Mesodermal cell (in vitro differentiated cells): Measurements from ENCODE around the gene CRIM1.
"Not testable (repeated sequence)": the region's sequence is repeated elsewhere in the genome, so short reads cannot be mapped to it uniquely, and the experiment has no call there.

ENCODE experiments used
- H3K27ac ChIP-seq: 2 replicates; pipeline ENCODE4 v1.7.0; 2013; ENCODE audit warnings: mild to moderate bottlenecking, low read depth, low read length, moderate library complexity; ENCODE audit not compliant: severe bottlenecking
- H3K36me3 ChIP-seq: 2 replicates; pipeline ENCODE4 v1.7.1; 2013; ENCODE audit warnings: mild to moderate bottlenecking, low read length, moderate library complexity; ENCODE audit not compliant: control insufficient read depth, insufficient read depth
- H3K4me1 ChIP-seq: one replicate; pipeline ENCODE4 v1.7.1; 2013; ENCODE audit warnings: mild to moderate bottlenecking, low read length; ENCODE audit not compliant: insufficient read depth, control insufficient read depth, poor library complexity, severe bottlenecking
- H3K4me3 ChIP-seq: 2 replicates; pipeline ENCODE4 v1.7.0; 2013; ENCODE audit warnings: low read length, control low read depth, mild to moderate bottlenecking; ENCODE audit not compliant: insufficient read depth, poor library complexity, severe bottlenecking; ENCODE audit errors: extremely low read depth
- H3K9me3 ChIP-seq: 2 replicates; pipeline ENCODE4 v1.7.1; 2013; ENCODE audit warnings: mild to moderate bottlenecking, low read length, moderate library complexity; ENCODE audit not compliant: control insufficient read depth
- WGBS, 2 experiments: methylation state at CpG; one replicate each; pipeline ENCODE4 v1.1.5; 2013; ENCODE audit warnings: missing lambda C conversion rate in 2 of 2; ENCODE audit not compliant: insufficient coverage in 2 of 2; 5-methylcytosine and 5-hydroxymethylcytosine counted together

The CRIM1 gene

DNA sequence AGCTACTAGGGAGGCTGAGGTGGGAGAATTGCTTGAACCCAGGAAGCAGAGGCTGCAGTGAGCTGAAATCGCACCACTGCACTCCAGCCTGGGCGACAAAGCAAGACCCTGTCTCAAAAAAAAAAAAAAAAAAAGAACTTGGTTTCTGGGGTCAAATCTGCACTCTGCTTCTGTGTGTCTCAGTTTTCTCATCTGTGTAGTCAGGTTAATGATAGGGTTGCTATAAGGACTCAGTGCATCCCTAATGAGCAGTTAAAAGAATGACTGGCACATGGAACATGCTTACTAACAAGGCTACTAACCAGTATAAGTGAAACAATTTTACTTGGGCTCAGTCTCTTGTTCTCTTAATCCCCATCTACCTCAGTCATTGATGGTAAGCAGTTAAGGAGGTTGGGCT is 7.5 kb downstream of the CRIM1 start:
- H3K4me3 ChIP-seq, H3K9me3 ChIP-seq, H3K27ac ChIP-seq: not testable (repeated sequence)
- whole genome bisulfite sequencing, 2 experiments = 79 to 86% methylated on average over 1 to 2 of the region's 2 CpGs
- Histone ChIP-seq H3K36me3 (peaks cover 25% of the 10 kb centered on the region), H3K4me1 (peaks cover 78% of the 10 kb centered on the region)

DNA sequence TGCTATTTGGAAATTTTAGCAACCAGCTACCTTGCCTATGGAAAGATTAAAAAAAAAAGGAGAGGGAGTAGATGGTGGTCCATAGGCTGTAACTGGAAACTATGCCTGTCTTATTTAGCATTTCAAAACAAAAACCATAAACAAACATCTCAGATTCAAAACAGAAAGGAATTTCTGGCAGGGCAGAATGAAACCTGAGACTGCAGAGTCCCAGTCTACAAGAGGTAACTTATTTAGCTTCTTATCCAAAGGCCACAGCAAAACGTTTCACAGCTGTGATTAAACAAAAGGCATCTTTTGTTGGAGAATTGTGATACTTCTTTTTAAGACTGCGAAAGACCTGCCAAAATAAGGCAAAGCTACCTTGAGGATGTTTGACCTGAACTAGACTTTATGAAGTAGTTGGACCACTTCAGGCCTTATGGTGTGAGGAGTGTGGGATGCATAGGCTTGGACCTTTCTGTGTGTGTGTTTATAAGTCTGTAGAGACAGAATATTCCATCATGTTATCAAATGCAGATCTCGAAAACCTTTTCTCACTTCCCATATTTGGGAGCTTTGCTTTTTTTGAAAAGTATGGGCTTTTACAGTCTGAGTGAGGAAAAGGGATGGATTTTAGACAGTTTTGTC is 11.0 kb downstream of the CRIM1 start:
- WGBS, 2 experiments = 38 to 67% methylated on average over 1 to 2 of the region's 3 CpGs
- Histone ChIP-seq H3K4me1 (peaks cover 88% of the 10 kb centered on the region), H3K4me3 (no peak overlapping the region), H3K27ac (no peak overlapping the region), H3K36me3 (peaks cover 8% of the 10 kb centered on the region), H3K9me3 (no peaks in the 10 kb centered on the region)

DNA sequence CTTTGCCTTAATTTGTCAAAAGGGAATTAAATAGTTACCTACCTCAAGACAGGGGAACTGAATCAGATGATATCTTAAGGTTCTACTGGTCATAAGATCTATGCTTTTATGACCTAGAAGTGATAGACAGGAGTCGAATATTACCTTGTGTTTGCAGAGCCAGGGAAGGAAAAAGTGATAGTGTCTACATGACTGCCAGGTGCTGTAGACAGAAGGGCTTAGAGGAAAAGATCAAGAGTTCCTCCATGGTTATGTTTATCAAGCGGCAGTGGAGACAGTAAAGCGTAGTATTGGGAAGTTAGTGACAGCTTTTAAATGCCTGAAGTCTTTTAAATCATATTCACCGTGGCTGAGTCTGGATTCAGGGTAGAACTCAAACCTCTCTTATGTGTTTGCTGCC is 11.9 kb downstream of the CRIM1 start:
- Histone ChIP-seq H3K4me3 (no peak overlapping the region), H3K27ac (peak overlapping the region; percentile 16), H3K9me3 (no peaks in the 10 kb centered on the region), H3K36me3 (peaks cover 8% of the 10 kb centered on the region), H3K4me1 (peaks cover 86% of the 10 kb centered on the region)
- WGBS, 2 experiments = 75 to 76% methylated on average over 1 to 3 of the region's 4 CpGs

DNA sequence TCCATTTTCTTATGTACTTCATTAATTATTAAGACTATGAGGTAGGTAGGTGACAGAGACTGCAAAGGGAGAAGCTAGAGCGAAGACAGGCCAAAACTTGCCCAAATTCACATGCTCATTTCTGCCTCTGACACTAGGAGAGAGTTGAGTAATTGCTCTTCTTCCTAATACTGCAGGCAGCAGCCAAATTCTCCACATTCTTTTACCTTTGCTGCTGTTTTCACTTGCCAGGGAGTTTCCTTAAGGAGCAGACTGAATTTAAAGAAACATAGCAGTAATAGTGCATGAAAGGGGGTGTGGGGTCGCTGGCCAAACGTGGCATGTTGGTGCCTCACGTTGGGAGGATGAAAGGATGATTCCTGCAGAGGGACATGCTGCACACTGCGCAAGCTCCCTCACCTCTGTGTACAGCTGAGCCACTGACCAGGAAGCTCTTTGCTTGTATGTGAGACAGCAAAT is 12.3 kb downstream of the CRIM1 start:
- 29 to 33% methylated on average over 2 to 3 of the region's 5 CpGs for WGBS, 2 experiments
- H3K9me3 ChIP-seq = no peaks in the 10 kb centered on the region
- peak overlapping the region; percentile 16 for H3K27ac ChIP-seq
- H3K36me3 ChIP-seq = peaks cover 8% of the 10 kb centered on the region
- H3K4me3 ChIP-seq = no peak overlapping the region
- peaks cover 89% of the 10 kb centered on the region for H3K4me1 ChIP-seq

DNA sequence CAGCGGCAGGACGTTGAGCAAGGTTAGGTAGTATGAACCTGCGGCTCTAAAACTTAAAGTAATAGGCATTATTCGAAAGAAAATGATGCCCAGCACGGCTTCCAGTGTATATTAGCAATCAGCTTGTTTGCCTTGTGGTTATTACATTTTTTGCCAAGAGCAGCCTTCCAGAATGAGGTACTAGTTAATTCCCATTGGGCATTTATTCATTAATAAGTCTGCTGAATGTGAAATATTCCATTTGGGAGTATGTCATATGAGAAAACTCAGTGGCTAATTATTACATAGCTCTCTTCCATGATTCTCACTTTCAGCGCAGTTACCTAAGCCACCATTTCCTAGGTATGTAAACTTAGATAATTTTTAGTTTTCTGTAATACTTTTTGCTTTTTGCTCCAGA is 12.9 kb downstream of the CRIM1 start:
- Histone ChIP-seq H3K36me3 (peaks cover 12% of the 10 kb centered on the region), H3K9me3 (no peaks in the 10 kb centered on the region), H3K4me1 (peaks cover 89% of the 10 kb centered on the region), H3K27ac (peak overlapping the region; percentile 0), H3K4me3 (no peak overlapping the region)
- 92 to 93% methylated on average over 5 of the region's 6 CpGs for WGBS, 2 experiments

DNA sequence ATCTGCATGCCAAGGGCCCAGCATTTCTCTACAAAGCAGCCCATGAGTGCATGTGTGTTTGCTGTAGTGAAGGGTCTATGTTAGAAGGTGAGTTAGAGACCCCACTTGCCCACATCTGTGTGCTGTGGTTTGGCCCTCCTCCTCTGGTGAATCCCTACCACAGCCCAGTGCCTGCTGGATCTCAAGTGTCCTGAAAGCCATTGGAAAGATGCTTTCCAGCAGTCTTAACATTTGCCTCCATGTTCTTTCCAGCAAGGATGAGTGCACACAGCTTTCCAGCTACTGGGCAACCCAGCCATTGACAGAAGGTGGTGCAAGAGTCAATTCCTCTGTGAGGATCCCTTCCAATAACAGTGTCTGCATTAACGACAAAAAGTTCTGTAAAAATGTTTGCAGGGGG is 13.6 kb downstream of the CRIM1 start:
- peaks cover 14% of the 10 kb centered on the region for H3K36me3 ChIP-seq
- WGBS, 2 experiments = no CpG with 5 or more reads among the region's 1 CpG
- peaks cover 88% of the 10 kb centered on the region for H3K4me1 ChIP-seq
- H3K4me3 ChIP-seq = no peak overlapping the region
- peak overlapping the region; percentile 41 for H3K27ac ChIP-seq
- H3K9me3 ChIP-seq = no peaks in the 10 kb centered on the region

DNA sequence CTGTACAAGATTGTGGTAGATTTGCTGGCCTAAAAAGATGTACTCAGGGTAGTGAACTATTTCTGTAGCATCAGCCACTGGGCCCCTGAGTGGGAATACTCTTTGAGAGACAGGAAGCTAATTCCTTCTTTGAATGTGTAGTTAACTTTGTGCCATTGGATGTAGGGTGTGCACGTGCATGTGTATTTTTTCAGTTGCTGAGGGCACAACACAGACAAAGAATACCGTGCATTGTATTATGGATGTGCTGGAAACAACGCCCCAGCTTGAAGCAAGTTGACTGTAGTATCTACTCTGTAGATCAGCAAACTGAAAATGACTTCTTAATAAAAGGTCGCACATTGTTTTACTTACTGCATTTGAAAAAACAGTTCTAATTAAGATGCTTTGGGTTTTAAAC is 14.1 kb downstream of the CRIM1 start:
- Histone ChIP-seq H3K27ac (peak overlapping the region; percentile 41), H3K9me3 (no peaks in the 10 kb centered on the region), H3K4me1 (peaks cover 84% of the 10 kb centered on the region), H3K4me3 (no peak overlapping the region), H3K36me3 (peaks cover 14% of the 10 kb centered on the region)
- WGBS, 2 experiments = 87 to 90% methylated on average over 3 to 4 of the region's 4 CpGs

DNA sequence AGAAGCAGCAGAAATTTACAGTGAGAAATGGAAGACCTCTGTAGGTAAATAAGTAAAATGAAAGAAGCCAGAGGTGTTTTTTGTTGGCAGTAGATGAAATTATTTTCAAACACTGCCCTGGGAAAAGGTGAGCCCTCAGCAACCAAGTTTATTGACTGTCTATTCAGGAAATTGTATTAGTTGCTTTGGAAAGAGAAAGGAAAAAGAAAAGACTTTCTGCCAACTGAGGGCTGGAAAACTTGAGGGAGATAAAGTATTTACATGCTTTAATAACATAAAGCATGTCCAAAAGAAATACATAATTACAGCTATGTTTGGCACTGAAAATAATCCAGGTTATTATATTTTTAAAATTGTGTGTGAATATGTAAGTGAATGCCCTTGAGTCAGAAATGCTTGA is 14.7 kb downstream of the CRIM1 start:
- Histone ChIP-seq H3K4me1 (peaks cover 84% of the 10 kb centered on the region), H3K27ac (no peak overlapping the region), H3K4me3 (no peak overlapping the region), H3K36me3 (peaks cover 14% of the 10 kb centered on the region), H3K9me3 (no peaks in the 10 kb centered on the region)

DNA sequence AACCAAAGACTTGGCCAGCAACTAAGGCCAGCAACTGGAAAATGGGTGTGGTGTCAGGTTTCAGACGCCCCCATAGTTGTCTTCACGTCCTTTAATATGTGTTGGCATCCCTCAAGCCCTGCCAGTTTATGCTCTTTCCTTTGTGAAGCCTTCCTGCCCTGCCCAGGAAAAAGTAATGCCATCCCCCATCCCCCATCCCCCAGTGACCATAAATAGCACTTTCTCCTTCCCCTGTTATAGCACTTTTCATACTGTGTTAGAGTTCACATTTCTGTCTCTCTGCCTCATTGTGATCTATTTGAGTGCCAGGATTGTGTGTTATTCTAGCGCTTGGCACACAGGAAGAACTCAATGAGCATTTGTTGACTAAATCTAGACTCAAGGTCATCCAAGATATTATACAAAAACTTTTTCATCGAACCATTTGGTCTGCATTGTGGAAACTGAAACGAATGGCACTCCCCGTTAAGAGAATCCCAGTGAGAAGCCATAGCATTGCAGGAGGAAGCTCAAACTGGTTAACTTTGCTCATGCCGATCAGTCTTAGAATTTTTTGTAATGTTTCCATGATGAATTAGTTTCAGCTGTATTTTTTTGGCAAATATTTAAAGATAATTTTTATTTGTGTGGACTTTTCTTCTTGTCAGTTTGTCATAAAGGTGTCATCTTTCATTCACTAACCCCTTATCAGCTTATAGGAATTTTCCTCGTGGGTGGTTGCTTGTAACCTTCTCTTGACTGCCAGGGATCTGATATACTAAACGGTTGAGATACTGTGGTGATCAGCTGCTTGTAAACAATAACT is 15.7 kb downstream of the CRIM1 start:
- 54 to 84% methylated on average over 6 to 7 of the region's 9 CpGs for WGBS, 2 experiments
- H3K4me3 ChIP-seq = no peak overlapping the region

DNA sequence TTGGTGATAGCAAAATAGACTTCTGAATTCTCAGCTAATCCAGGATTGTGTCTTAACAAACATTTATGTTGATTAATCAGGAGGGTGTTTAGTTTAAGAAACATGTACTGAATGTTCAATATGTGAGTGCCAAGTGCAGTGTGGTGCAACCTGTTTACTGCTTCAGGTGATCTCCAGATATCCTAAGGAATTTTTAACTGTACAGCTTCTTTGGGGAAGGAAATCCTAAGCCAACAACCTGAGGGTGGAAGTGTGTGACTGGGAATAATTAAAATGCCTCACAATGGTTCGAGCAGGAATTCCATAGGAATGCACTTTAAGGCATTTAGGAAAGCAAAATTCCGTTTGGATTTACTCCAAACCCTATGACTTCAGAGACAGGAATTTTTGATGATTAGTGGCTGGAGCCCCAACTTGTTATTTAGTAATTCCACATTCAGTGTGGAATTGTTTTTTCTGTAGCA is 16.4 kb downstream of the CRIM1 start:
- 33 to 38% methylated on average over 2 of the region's 2 CpGs for WGBS, 2 experiments
- no peaks in the 10 kb centered on the region for H3K9me3 ChIP-seq
- H3K4me3 ChIP-seq = no peak overlapping the region
- peaks cover 85% of the 10 kb centered on the region for H3K4me1 ChIP-seq
- peak overlapping the region; percentile 91 for H3K27ac ChIP-seq
- peaks cover 14% of the 10 kb centered on the region for H3K36me3 ChIP-seq

More for the DNA sequence above, 15.7 kb downstream of the CRIM1 start:
- Histone ChIP-seq H3K4me1 (peaks cover 85% of the 10 kb centered on the region), H3K27ac (peak overlapping the region; percentile 91), H3K36me3 (peaks cover 14% of the 10 kb centered on the region), H3K9me3 (no peaks in the 10 kb centered on the region)
